Immature natural killer cell (primary cell): ENCODE results near the gene PIEZO1. TPM values are rescaled to one million over a fixed set of nuclear protein-coding genes. Genes with fewer than 3 reads are reported as not detected.
A peak's percentile ranks its signal among the peaks of the same experiment; 100 is the strongest.

ENCODE experiments used
- DNase-seq, 3 donors: peaks; one replicate each; pipeline ENCODE4 v3.0.0; 2022; ENCODE audit warnings: mixed read lengths in 1 of 3
- H3K27ac Mint-ChIP-seq, 6 donors: one replicate each; pipeline ENCODE4 v1.8.0; 2020; ENCODE audit warnings: mixed read lengths in 6 of 6, mild to moderate bottlenecking in 5 of 6, inconsistent platforms in 4 of 6, moderate library complexity in 3 of 6
- H3K27me3 Mint-ChIP-seq, 3 donors: one replicate each; pipeline ENCODE4 v1.8.0; 2020 to 2021; ENCODE audit warnings: low read depth in 3 of 3, mild to moderate bottlenecking in 3 of 3, mixed read lengths in 3 of 3, moderate library complexity in 3 of 3, inconsistent platforms in 1 of 3
- H3K36me3 Mint-ChIP-seq, 3 donors: one replicate each; pipeline ENCODE4 v1.8.0; 2020; ENCODE audit warnings: mixed read lengths in 3 of 3, inconsistent platforms in 2 of 3, mild to moderate bottlenecking in 2 of 3
- H3K4me1 Mint-ChIP-seq, 2 donors: one replicate each; pipeline ENCODE4 v1.8.0; 2020; ENCODE audit warnings: inconsistent platforms in 2 of 2, mild to moderate bottlenecking in 2 of 2, mixed read lengths in 2 of 2, moderate library complexity in 1 of 2
- H3K4me3 Mint-ChIP-seq, 5 donors: one replicate each; pipeline ENCODE4 v1.8.0; 2020; ENCODE audit warnings: mild to moderate bottlenecking in 5 of 5, mixed read lengths in 5 of 5, inconsistent platforms in 3 of 5, moderate library complexity in 3 of 5
- H3K9me3 Mint-ChIP-seq, 6 donors: one replicate each; pipeline ENCODE4 v1.8.0; 2020; ENCODE audit warnings: mild to moderate bottlenecking in 6 of 6, mixed read lengths in 6 of 6, inconsistent platforms in 4 of 6, moderate library complexity in 3 of 6
- polyA plus RNA-seq, 3 donors: library from polyadenylated mRNA; unstranded; fragments of 300-500 nt; fragmentation: Illumina TruSeq; gene quantifications; one replicate each; pipeline ENCODE4 v1.2.3, GENCODE V29; 2021

The PIEZO1 gene
- polyA plus RNA-seq, 3 donors from 2014 or later = 5.2 to 41.2 (median 13.1) TPM

DNA sequence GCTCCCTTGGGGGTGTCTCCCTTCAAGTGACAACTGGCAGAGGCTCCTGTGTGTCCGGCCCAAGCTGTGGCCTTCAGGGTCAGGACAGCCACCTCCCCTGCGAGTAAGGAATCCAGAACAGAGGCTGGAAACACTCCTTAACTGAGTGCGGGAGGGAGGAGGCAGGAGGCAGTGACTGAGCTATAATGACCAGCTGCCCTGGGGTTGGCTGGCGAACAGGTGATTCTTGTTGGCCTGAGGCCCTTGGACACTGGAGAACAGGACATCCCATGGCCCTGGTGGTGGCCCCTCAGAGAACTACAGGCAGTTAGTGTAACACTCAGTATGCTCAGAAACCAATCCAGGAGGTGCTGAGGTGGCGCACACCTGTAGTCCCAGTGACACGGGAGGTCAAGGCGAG lies 89.3 kb downstream of the PIEZO1 start:
- peaks cover 4 to 14% (median 6%) of the 10 kb centered on the region in 3 donors for H3K27me3 Mint-ChIP-seq
- no peak for DNase-seq
- no peaks in the 10 kb centered on the region for H3K36me3 Mint-ChIP-seq
- H3K9me3 Mint-ChIP-seq = peaks cover 0 to 1% (median 0%) of the 10 kb centered on the region in 6 donors
- H3K4me3 Mint-ChIP-seq = no peak overlapping the region
- peaks cover 40 to 45% of the 10 kb centered on the region in 2 donors for H3K4me1 Mint-ChIP-seq
- H3K27ac Mint-ChIP-seq = peak overlapping the region in 4 of 6 donors; percentile 17 to 65 (median 40)

DNA sequence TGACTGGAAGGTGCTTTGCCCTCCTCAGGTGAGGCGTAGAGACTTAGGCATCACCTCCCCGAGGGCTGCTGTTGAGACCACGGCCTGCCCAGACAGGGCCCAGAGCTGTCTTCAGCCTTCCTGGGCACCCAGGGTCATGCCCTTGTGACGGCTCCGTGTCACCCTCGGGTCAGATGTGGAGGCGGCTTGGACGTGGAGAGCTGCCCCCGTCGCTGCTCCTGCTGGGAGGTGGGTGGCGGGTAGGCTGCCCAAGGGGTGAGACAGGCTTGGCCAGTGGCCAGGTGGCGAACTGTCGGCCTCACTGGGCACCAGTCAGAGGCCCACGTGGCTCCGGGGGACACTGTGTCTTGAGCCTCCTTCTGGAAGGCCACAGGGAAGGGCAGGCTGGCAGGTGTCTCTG lies 89.8 kb downstream of the PIEZO1 start:
- peaks cover 40 to 46% of the 10 kb centered on the region in 2 donors for H3K4me1 Mint-ChIP-seq

DNA sequence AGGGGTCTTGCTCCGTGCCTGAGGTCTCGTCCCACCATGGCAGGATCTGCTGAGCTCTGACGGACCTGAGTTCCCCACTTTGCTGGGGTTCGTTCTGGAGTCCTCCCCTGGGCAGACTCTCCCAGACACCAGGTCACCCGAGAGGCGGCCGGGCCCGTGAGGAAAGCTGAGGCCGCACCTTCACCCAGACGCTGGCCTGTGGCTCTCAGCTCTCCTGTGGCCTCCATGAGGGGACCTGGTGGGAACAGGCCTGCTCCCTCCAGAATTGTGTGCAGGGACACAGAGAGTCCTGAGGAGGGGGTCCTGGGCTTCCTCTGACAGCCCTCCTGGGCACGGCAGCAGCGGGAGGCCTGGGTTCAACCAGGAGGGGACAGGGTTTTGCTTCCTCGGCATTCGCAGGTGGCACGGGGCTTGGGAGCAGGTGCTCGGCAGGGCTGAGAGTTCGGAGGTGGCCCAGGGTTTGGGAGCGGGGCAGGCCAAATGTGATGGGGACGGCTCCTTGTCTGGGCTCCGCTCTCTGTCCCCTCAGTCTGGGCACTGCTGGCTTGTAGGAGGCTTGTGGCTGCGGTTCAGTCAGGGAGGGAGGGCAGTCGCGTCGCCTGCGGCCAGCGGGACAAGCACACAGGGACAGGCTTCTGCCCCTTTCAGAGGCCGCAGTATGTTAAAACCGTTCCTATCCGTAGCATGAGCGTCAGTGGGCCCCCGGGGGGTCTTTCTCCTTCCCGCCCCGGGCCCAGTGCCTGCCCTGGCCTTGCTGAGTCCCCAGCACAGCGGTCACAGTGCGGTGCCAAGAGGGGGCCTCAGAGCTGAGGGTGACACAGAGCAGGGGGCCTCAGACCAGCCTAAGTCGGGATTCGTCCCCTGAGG lies 90.6 kb downstream of the PIEZO1 start:
- Mint-ChIP-seq H3K27ac (peak overlapping the region in 5 of 6 donors; percentile 36 to 72 (median 46)), H3K4me1 (peaks cover 34 to 42% of the 10 kb centered on the region in 2 donors), H3K4me3 (no peak overlapping the region)

More for the DNA sequence above, 89.8 kb downstream of the PIEZO1 start:
- H3K27me3 Mint-ChIP-seq = peaks cover 3 to 12% (median 3%) of the 10 kb centered on the region in 3 donors
- H3K36me3 Mint-ChIP-seq = no peaks in the 10 kb centered on the region
- H3K4me3 Mint-ChIP-seq = no peak overlapping the region
- DNase-seq = no peak
- H3K9me3 Mint-ChIP-seq = peaks cover 0 to 2% (median 0%) of the 10 kb centered on the region in 6 donors
- peak overlapping the region in 3 of 6 donors; percentile 17 to 65 (median 20) for H3K27ac Mint-ChIP-seq

DNA sequence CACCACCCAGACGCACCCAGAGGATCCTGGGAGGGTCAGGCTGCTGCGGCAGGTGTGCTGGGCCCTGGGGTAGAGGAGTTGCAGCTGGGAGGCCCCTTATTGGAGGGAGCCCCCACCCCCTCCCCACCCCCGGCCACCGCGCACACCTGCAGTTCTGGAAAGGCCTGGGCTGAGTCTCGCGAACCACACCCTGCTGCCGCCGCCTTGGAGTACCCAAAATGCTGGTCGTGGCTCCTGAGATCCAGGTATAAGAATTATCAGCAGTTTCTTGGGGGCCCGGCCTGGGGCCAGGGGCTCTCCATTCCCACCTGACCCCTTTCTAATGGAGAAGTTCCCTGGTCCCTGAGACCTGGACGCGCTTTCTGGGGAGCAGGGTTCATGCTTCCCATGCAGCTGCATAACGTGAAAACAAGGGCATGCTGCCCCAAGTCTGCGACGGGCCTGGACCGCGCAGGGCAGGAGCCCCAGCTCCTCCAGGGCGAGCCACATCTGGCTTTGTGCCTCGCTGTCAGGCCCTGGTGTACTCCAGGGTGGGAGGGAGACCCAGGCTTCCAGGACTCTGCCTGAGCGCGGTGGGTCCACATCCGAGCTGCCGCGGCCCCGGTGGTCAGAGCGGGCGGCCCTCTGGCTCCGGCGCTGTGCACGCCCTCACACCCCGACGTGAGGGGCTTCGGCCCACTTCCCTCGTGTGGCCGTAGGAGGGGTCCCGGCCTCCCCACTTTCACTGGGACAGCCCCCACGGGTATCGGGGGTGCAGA lies 91.4 kb downstream of the PIEZO1 start:
- Mint-ChIP-seq H3K27ac (peak overlapping the region in 2 of 6 donors; percentile 45 to 46), H3K27me3 (peaks cover 3 to 9% (median 3%) of the 10 kb centered on the region in 3 donors), H3K9me3 (peaks cover 0 to 2% (median 0%) of the 10 kb centered on the region in 6 donors), H3K36me3 (no peaks in the 10 kb centered on the region), H3K4me3 (no peak overlapping the region), H3K4me1 (peaks cover 34 to 43% of the 10 kb centered on the region in 2 donors)
- DNase-seq = no peak

More for the DNA sequence above, 90.6 kb downstream of the PIEZO1 start:
- Mint-ChIP-seq H3K9me3 (peaks cover 0 to 2% (median 0%) of the 10 kb centered on the region in 6 donors), H3K27me3 (peaks cover 3 to 9% (median 3%) of the 10 kb centered on the region in 3 donors), H3K36me3 (no peaks in the 10 kb centered on the region)
- DNase-seq = no peak

DNA sequence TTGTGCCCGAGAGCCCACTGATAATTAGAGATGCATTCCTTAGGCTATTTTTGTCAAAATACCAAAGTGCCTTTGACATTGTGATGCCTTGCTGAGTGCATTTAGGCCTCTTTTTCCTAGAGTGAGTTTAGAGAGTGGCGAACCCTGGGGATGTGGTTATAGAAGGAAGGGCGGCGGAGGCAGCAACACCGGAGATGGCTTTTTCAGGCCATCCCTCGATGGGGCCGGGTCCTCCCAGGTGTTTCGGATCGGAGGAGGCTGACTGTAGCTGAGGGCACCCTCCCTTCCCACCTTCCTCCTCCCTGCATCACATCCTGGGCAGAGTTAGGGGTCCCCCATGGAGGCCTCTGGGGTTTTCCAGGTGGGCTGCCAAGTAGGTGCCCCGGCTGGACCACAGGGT lies 92.2 kb downstream of the PIEZO1 start:
- DNase-seq = no peak
- peaks cover 0 to 2% (median 0%) of the 10 kb centered on the region in 6 donors for H3K9me3 Mint-ChIP-seq
- H3K36me3 Mint-ChIP-seq = no peaks in the 10 kb centered on the region
- peaks cover 34 to 43% of the 10 kb centered on the region in 2 donors for H3K4me1 Mint-ChIP-seq
- H3K27me3 Mint-ChIP-seq = peaks cover 3 to 9% (median 3%) of the 10 kb centered on the region in 3 donors
- peak overlapping the region in 2 of 5 donors; percentile 40 to 70 for H3K4me3 Mint-ChIP-seq
- H3K27ac Mint-ChIP-seq = peak overlapping the region in 5 of 6 donors; percentile 13 to 81 (median 64)

DNA sequence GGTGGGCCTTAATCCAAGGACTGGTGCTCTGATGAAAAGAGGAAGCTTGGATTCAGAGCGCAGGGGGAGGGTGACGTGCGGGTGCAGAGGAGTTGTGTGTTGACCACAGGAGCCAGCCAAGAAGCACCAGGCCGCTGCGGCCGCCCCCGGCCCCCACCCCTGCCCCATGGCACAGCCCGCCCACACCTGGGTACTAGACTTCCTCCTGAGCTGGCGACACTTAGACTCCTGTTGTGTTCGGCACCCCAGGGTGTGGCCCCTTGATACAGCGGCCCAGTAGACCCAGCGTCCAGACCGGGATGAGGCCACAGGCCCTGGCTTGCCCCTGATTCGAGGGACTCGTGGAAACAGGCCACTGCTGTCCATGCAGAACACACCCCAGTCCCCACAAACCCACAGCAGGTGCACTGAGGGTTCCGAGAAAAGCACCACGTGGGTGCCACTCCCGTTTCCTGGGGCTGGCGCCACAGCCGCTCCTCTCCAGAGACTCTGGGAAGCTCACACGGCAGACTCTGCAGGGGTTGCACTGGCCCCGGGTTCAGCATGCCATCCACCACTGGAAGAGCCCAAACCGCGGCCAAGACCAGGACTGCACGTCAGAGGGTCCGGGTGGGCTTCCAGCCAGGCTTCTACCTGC lies 93.0 kb downstream of the PIEZO1 start:
- Mint-ChIP-seq H3K27me3 (peaks cover 3 to 5% (median 3%) of the 10 kb centered on the region in 3 donors), H3K36me3 (no peaks in the 10 kb centered on the region), H3K9me3 (peaks cover 0 to 2% (median 0%) of the 10 kb centered on the region in 6 donors), H3K27ac (peak overlapping the region in 5 of 6 donors; percentile 29 to 80 (median 59)), H3K4me3 (peak overlapping the region; percentile 46 to 70 (median 48)), H3K4me1 (peaks cover 33 to 39% of the 10 kb centered on the region in 2 donors)
- DNase-seq = peak; percentile 25 to 34 (median 26)

DNA sequence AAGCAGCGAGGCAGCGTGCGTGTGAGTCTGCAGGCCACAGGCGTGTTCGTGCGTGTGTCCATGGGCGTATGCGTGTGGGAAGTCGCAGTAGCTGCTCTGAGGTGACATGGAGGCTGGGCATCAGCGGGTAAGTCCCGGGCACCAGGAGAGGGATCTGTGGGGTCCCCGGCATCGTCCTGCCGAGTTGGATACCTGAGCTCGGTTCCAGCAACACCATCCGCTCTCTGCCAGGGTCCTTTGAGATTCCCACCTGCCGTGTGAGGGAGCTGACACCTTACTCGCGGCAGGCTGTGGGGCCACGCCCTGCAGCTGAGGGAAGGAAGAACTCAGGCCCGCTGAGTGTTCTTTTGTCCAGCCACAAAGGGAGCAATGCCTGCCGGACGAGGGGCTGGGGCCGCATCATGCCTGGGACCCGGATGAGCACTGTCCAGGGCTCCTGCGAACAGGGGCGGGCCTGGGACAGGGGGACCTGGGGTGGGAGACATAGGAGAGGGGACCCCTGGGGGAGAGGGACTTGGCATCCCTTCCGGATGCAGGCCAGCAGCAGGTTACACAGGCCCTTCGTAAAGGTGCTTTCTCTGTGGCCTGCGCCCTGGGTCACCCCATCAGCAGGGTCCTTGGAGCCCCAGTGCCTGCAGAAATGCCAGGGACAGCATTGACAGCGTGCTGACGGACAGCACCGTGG lies 93.7 kb downstream of the PIEZO1 start:
- peak overlapping the region in 3 of 5 donors; percentile 28 to 70 (median 46) for H3K4me3 Mint-ChIP-seq
- H3K4me1 Mint-ChIP-seq = peaks cover 28 to 41% of the 10 kb centered on the region in 2 donors
- H3K9me3 Mint-ChIP-seq = peaks cover 0 to 2% (median 0%) of the 10 kb centered on the region in 6 donors
- H3K27me3 Mint-ChIP-seq = peaks cover 3 to 5% (median 3%) of the 10 kb centered on the region in 3 donors
- DNase-seq = no peak
- H3K36me3 Mint-ChIP-seq = no peaks in the 10 kb centered on the region
- peak overlapping the region in 4 of 6 donors; percentile 30 to 74 (median 63) for H3K27ac Mint-ChIP-seq

DNA sequence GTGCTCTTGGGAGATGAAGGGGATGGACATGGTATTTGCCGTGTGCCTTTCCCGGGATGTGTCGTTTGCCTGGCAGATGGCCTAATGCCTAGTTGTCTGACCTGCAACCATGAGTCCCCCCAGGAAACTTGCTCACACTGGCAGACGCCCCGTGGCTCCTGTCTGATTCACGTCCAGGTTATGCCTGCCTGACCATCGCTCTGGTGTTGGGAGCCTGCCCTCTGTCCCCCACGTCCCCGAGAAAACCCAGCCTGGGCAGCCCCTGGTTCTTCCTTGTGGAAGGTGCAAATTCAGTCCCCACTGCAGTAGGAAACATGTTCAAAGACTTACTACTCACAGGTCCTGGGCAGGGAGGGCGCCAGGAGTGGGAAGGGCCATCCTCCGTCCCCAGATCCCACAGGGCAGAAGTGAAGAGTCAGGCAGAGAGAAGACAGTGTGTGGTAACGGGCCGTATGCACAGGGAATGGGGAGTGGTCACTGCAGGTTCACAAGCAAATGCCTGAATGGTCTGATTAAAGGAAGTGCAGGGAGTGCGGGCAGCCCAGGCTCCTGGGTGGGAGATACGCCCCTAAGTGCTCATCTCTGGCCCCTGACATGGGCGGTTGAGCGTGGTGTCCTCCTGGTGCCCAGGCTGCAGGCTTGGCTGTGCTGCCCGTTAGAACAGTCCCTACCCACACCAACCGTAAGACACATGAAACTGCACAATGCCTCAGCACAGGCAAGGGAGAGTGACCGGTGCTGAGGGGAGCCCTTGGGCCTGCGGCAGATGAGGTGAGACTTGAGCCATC lies 94.5 kb downstream of the PIEZO1 start:
- Mint-ChIP-seq H3K4me3 (peak overlapping the region in 2 of 5 donors; percentile 28 to 33), H3K27ac (peak overlapping the region in 4 of 6 donors; percentile 12 to 74 (median 48)), H3K27me3 (peaks cover 3 to 5% (median 3%) of the 10 kb centered on the region in 3 donors), H3K4me1 (peaks cover 30 to 41% of the 10 kb centered on the region in 2 donors), H3K9me3 (peaks cover 0 to 2% (median 0%) of the 10 kb centered on the region in 6 donors), H3K36me3 (no peaks in the 10 kb centered on the region)
- no peak for DNase-seq

DNA sequence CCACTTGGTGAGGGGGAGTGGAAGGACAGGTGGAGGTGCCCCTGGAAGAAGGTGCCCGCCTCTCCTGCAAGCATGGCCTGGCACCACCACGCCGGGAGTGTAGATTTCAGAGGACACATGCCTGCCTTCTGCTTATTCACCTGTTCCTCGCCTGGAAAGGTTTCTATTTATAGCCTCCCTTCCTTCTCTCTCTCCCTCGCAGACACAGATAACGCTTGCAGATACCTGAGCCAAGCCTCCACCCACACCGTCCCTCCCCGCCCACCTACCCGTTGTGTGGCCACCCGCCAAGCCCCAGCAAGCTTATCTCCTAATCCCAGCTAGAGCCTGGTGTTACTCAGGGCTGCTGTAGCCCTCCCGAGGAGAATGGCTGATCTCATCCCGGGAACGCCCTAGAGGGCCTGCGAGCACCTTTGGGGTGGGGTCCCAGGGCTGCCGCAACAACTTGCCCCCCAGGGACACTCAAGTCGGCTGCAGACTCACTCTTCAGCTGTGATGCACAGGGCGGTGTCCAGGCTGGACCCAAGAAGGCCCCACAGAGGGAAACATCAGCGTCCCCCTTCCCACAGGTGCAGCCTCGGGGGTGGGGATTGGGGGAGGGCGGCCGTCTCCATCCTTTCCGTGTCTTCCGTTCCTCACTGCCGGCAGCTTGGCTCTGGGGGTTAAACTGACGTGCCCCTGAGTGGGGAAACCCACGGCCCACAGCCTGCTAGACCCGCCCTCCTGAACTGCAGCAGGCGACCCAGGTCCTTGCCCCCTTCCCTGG lies 96.8 kb downstream of the PIEZO1 start:
- no peak for DNase-seq
- Mint-ChIP-seq H3K4me3 (peak overlapping the region in 1 of 5 donors; percentile 30), H3K9me3 (peaks cover 0 to 2% (median 0%) of the 10 kb centered on the region in 6 donors), H3K36me3 (no peaks in the 10 kb centered on the region), H3K27ac (no peak overlapping the region), H3K4me1 (peaks cover 41 to 52% of the 10 kb centered on the region in 2 donors), H3K27me3 (peaks cover 0 to 3% (median 1%) of the 10 kb centered on the region in 3 donors)

DNA sequence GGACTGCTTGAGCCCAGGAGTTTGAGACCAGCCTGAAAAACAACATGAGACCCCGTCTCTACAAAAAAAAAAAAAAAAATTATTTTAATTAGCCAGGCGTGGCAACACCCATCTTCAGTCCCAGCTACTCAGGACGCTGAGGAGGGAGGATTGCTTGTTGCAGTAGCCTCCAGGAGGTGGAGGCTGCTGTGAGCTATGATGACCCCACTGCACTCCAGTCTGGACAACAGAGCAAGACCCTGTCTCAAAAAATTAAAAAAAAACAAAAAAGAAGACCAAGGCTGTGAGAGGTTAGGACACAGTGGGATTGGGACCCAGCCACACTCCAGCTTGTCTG lies 97.4 kb downstream of the PIEZO1 start:
- Mint-ChIP-seq H3K27ac (no peak overlapping the region), H3K36me3 (no peaks in the 10 kb centered on the region), H3K4me1 (peaks cover 38 to 49% of the 10 kb centered on the region in 2 donors), H3K9me3 (peaks cover 0 to 2% (median 0%) of the 10 kb centered on the region in 6 donors), H3K27me3 (peaks cover 0 to 3% (median 1%) of the 10 kb centered on the region in 3 donors), H3K4me3 (peak overlapping the region in 2 of 5 donors; percentile 10 to 27)
- DNase-seq = no peak

DNA sequence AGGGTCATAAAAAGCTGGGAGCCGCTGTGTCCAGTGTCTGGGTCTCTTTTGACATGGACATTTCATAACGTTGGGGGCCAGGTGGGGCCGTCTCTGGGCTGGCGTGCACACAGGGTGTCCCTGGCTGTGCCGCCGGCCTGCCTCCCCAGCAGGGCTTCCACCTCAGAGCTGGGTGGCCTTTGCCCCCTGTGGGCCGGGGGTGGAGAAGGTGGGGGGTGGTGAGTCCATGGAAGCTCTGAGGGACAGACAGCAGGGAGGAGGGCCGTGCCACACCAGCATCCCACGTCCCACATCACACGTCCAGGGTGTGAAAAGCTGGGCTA lies 97.8 kb downstream of the PIEZO1 start:
- peak overlapping the region in 4 of 5 donors; percentile 10 to 40 (median 22) for H3K4me3 Mint-ChIP-seq
- DNase-seq = no peak
- H3K4me1 Mint-ChIP-seq = peaks cover 38 to 48% of the 10 kb centered on the region in 2 donors
- H3K36me3 Mint-ChIP-seq = no peaks in the 10 kb centered on the region
- no peak overlapping the region for H3K27ac Mint-ChIP-seq
- peaks cover 0 to 2% (median 0%) of the 10 kb centered on the region in 6 donors for H3K9me3 Mint-ChIP-seq
- H3K27me3 Mint-ChIP-seq = peaks cover 3 to 7% (median 3%) of the 10 kb centered on the region in 3 donors
